Measurements from ENCODE around the gene IVNS1ABP. TPM values are rescaled to one million over a fixed set of nuclear protein-coding genes. Genes with fewer than 3 reads are reported as not detected.

IVNS1ABP gene
- total RNA-seq, 1 donor from 2014 or later, result 51.1 TPM

GRCh38 chr1:185249563-185249962 lies 67.5 kb downstream of the IVNS1ABP start:
- Histone ChIP-seq H3K4me1 (ENCODE audit: control insufficient read depth in 3 of 3, insufficient read depth in 3 of 3, low read length in 3 of 3) (no peaks in the 10 kb centered on the region), H3K9me3 (ENCODE audit: control insufficient read depth in 3 of 3, low read length in 3 of 3) (no peaks in the 10 kb centered on the region), H3K27ac (ENCODE audit: low read depth, low read length) (no peak overlapping the region), H3K9ac (ENCODE audit: low read depth in 1 of 3, low read length in 3 of 3) (no peak overlapping the region), H3K27me3 (ENCODE audit: control insufficient read depth in 3 of 3, insufficient read depth in 3 of 3, low read length in 3 of 3) (no peaks in the 10 kb centered on the region), H3K4me3 (ENCODE audit: low read length in 3 of 3) (no peak overlapping the region), H3K36me3 (ENCODE audit: control insufficient read depth in 3 of 3, insufficient read depth in 3 of 3, low read length in 3 of 3) (no peaks in the 10 kb centered on the region)

Small RNA genes within 50 kb of the gene (small RNA-seq; reads per million reads assigned to genes)
- not detected for gene RF00019

Other genes starting within 250 kb of the IVNS1ABP start
- 18.3 TPM for gene TRMT1L, start 160.3 kb downstream of the IVNS1ABP start, total RNA-seq
- 15.7 TPM for gene SWT1, start 160.1 kb downstream of the IVNS1ABP start, total RNA-seq